ENCODE results near the gene BMF. TPM values are rescaled to one million over a fixed set of nuclear protein-coding genes. Genes with fewer than 3 reads are reported as not detected.
"Not testable (repeated sequence)": the region's sequence is repeated elsewhere in the genome, so short reads cannot be mapped to it uniquely, and the experiment has no call there.

The BMF gene
- total and polyA plus RNA-seq, 7 donors, result 0.65 to 7.2 (median 3.4) TPM

- 74 to 82% (median 77%) methylated on average over 6 of the region's 6 CpGs for WGBS, 3 donors
- TF ChIP-seq CTCF (IDR thresholded peaks at IDR 0.05), result no peak
- Histone ChIP-seq H3K4me3 (no peak overlapping the region), H3K27ac (no peak overlapping the region), H3K9me3 (no peaks in the 10 kb centered on the region), H3K36me3 (ENCODE audit: insufficient read depth in 1 of 2, low read depth in 1 of 2) (no peaks in the 10 kb centered on the region), H3K27me3 (ENCODE audit: insufficient read depth in 3 of 3, low read length in 2 of 3) (peaks cover 0 to 2% (median 0%) of the 10 kb centered on the region in 3 donors), H3K4me1 (no peaks in the 10 kb centered on the region)
- intact Hi-C loops (cut with DNase I), result no loop called here
- ATAC-seq (no peak), DNase-seq (no peak)
Measured at GRCh38 chr15:40121911-40122638, 13.4 kb upstream of the BMF start.

GRCh38 chr15:40118473-40118872 lies 9.8 kb upstream of the BMF start:
- Histone ChIP-seq H3K9me3 (no peaks in the 10 kb centered on the region), H3K4me3 (no peak overlapping the region), H3K4me1 (peaks cover 2% of the 10 kb centered on the region), H3K36me3 (ENCODE audit: insufficient read depth in 1 of 2, low read depth in 1 of 2) (no peaks in the 10 kb centered on the region), H3K27ac (no peak overlapping the region), H3K27me3 (ENCODE audit: insufficient read depth in 3 of 3, low read length in 2 of 3) (no peaks in the 10 kb centered on the region)
- WGBS, 3 donors, result 44 to 61% (median 52%) methylated on average over 3 of the region's 3 CpGs
- intact Hi-C loops (cut with DNase I), result no loop called here
- ATAC-seq (no peak), DNase-seq (no peak)
- no peak for TF ChIP-seq CTCF (IDR thresholded peaks at IDR 0.05)

- intact Hi-C loops (cut with DNase I), result no loop called here
- ATAC-seq (peak in 3 of 4 donors; percentile 49 to 69 (median 53)), DNase-seq (peak in 1 of 2 donors; percentile 69)
Measured at GRCh38 chr15:40115670-40116093, 7.0 kb upstream of the BMF start.

GRCh38 chr15:40115106-40115505 lies 6.4 kb upstream of the BMF start:
- ATAC-seq; intact Hi-C loops (cut with DNase I); DNase-seq; H3K27me3 ChIP-seq (ENCODE audit: insufficient read depth in 3 of 3, low read length in 2 of 3); H3K27ac ChIP-seq; H3K4me3 ChIP-seq; H3K36me3 ChIP-seq (ENCODE audit: insufficient read depth in 1 of 2, low read depth in 1 of 2); H3K4me1 ChIP-seq; H3K9me3 ChIP-seq: not testable (repeated sequence)
- 95 to 97% (median 97%) methylated on average over 14 of the region's 14 CpGs for WGBS, 3 donors

More at GRCh38 chr15:40115670-40116093, 7.0 kb upstream of the BMF start:
- H3K9me3 ChIP-seq, result no peaks in the 10 kb centered on the region
- H3K4me3 ChIP-seq, result no peak overlapping the region
- H3K36me3 ChIP-seq (ENCODE audit: insufficient read depth in 1 of 2, low read depth in 1 of 2), result no peaks in the 10 kb centered on the region
- H3K27ac ChIP-seq, result no peak overlapping the region
- TF ChIP-seq CTCF (IDR thresholded peaks at IDR 0.05), result no peak
- H3K27me3 ChIP-seq (ENCODE audit: insufficient read depth in 3 of 3, low read length in 2 of 3), result no peaks in the 10 kb centered on the region
- WGBS, 3 donors, result 33 to 56% (median 41%) methylated on average over 8 of the region's 8 CpGs
- H3K4me1 ChIP-seq, result peaks cover 2% of the 10 kb centered on the region

GRCh38 chr15:40114218-40114617 lies 5.5 kb upstream of the BMF start:
- Histone ChIP-seq H3K27ac (no peak overlapping the region), H3K4me1 (peaks cover 5% of the 10 kb centered on the region), H3K36me3 (ENCODE audit: insufficient read depth in 1 of 2, low read depth in 1 of 2) (no peaks in the 10 kb centered on the region), H3K9me3 (no peaks in the 10 kb centered on the region), H3K27me3 (ENCODE audit: insufficient read depth in 3 of 3, low read length in 2 of 3) (no peaks in the 10 kb centered on the region), H3K4me3 (no peak overlapping the region)
- no peak for ATAC-seq
- no peak for TF ChIP-seq CTCF (IDR thresholded peaks at IDR 0.05)
- 89 to 97% (median 91%) methylated on average over 2 of the region's 2 CpGs for WGBS, 3 donors
- intact Hi-C loops (cut with DNase I), result loop anchor here (5.0 kb wide), 2 partner anchors 33 to 43 kb away; no protein-coding TSS in a partner anchor
- no peak for DNase-seq

All from psoas muscle (tissue), 8 donors.